HG03354 (cell line): ENCODE measurements around the gene GNPDA2.

ENCODE experiments used
- ATAC-seq: cut with Tn5 transposase; IDR thresholded peaks from one replicate; pipeline ENCODE4 v1.9.1; 2021; ENCODE audit warnings: mild to moderate bottlenecking; ENCODE audit not compliant: unreplicated experiment, poor library complexity, severe bottlenecking

GNPDA2 gene

GRCh38 chr4:44700427-44700826, 25.9 kb downstream of the GNPDA2 start:
- no peak for ATAC-seq

- no peak for ATAC-seq
Observed at GRCh38 chr4:44684648-44685047, 41.7 kb downstream of the GNPDA2 start.

GRCh38 chr4:44679060-44679459, 47.3 kb downstream of the GNPDA2 start:
- ATAC-seq, result peak; percentile 13

- ATAC-seq, result peak; percentile 97
Observed at GRCh38 chr4:44678094-44679041, 48.0 kb downstream of the GNPDA2 start, which contains the start of gene GUF1. Gene GUF1 (plus strand): TSS chr4:44678420. CDS start chr4:44678623, 203 bp downstream.

GRCh38 chr4:44675366-44675765, 51.0 kb downstream of the GNPDA2 start:
- no peak for ATAC-seq

GRCh38 chr4:44674471-44674870, 51.9 kb downstream of the GNPDA2 start:
- no peak for ATAC-seq

- ATAC-seq, result no peak
Observed at GRCh38 chr4:44671636-44672035, 54.7 kb downstream of the GNPDA2 start.

GRCh38 chr4:44670506-44671199, 55.7 kb downstream of the GNPDA2 start:
- no peak for ATAC-seq

GRCh38 chr4:44668526-44668925, 57.8 kb downstream of the GNPDA2 start:
- no peak for ATAC-seq

- ATAC-seq, result no peak
Observed at GRCh38 chr4:44663539-44664263, 62.7 kb downstream of the GNPDA2 start.

GRCh38 chr4:44662623-44663005, 63.7 kb downstream of the GNPDA2 start:
- peak; percentile 75 for ATAC-seq

- ATAC-seq, result no peak
Observed at GRCh38 chr4:44661940-44662622, 64.3 kb downstream of the GNPDA2 start.

GRCh38 chr4:44660396-44660795, 66.0 kb downstream of the GNPDA2 start:
- ATAC-seq, result no peak

- no peak for ATAC-seq
Observed at GRCh38 chr4:44652002-44652401, 74.4 kb downstream of the GNPDA2 start.
